Activated CD8-positive, alpha-beta memory T cell treated with anti-CD3 and anti-CD28 coated beads, Interleukin-2, amount 50 U/mL, for 48 hours (primary cell): ENCODE measurements around the gene DHX32.
"Not testable (repeated sequence)": the region's sequence is repeated elsewhere in the genome, so short reads cannot be mapped to it uniquely, and the experiment has no call there.

Experiments
- DNase-seq: peaks from one replicate; pipeline ENCODE4 v3.0.0-alpha.2; 2020

Gene DHX32

DNA sequence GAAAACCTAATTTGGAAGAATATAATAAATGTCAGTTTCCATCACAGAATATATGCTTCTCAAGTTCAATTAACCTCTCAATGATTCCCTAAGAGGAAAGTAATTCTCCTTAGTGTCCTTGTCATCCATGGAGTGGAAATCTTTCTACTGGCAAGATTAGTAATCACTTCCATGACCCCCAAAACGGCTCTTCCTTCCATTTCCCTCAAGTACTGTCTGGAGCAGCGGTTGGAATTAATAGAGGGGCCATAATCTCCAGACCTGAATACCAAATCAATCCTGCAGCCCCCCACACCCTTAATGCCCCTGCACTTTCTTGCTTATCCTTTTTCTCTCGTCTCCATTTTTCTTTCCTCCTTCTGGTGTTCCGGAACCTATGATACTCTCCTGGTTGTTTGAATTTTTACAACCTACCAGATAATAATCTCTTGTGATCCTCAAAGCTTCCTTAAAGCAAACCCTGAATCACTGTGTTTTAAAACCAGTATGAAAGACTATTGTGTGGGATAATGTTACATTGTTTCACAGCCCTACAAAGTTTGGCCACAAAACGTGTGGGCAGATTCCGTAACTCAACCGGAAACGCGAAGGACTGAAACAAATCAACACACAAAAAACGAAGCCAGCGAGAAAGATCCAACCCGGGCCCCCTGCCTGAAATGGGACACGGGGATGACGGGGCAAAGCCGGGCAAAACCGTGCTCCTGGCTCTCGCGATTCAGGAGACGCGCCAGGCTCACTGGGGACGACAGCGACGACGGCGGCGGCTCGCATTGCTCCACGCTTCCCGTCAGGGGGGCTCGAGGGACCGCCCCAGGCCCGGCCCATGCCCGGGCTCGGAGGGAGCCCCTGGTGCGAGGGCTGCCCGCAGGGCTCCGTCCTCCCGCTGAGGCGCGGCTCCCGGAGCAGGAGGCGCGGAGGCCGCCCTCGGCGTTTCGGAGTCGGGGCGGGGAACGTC, 14.3 kb upstream of the DHX32 start:
- DNase-seq = peak; percentile 81

DNA sequence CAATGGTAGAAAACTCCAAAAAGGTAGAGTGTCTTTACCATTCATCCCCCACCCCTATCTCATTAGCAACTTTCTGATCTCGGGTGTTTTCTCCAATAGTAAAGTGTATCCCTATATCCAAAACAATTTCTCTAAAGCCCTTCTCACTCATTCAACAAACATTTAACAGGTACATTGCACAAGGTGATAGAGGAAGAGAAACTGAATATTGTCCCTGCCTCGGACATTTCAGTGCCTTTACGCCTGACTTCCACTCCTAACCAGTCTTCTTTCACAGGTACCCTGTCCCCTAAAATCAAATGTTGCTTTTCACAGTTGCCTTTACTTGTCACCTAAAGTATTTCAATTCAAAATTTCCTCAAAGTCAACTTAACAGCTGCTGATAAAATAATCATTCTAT, 13.1 kb upstream of the DHX32 start:
- DNase-seq = not testable (repeated sequence)

DNA sequence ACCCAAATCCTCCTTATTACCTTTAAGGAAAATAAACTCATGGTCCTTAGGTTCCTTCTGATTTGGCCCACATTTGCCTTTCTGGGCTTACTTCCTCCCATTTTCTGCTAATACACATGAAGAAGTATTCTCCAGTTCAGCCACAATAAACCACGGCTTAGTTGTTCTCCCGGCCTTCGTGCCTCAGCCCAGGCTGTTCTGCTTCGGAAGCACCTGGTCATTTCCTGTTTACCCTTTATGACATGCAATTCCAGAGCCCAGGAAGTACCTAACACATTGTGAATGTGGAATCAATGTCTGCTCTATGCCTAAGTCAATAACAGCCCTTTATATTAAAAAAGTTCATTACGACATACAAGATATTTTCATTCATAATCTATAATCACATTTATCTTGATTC, 11.3 kb upstream of the DHX32 start:
- not testable (repeated sequence) for DNase-seq

DNA sequence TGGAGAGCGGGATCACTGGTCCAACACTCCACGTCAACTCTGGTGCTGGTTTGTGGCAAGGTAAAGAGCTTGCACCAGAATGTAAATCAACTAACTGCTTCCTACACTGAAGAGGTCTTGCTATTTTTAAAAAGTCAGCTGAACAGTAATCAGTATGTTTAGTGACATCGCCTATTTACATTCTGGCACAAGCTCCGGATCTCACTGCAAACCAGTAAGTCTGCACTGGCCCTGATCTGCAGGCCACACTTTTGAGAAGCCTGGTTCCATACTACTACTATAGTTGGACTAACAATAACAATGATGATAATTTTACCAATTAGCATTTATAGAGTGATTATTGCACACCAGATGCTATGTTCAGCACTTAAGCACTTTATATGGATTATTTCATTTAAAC, 8.3 kb upstream of the DHX32 start:
- not testable (repeated sequence) for DNase-seq

DNA sequence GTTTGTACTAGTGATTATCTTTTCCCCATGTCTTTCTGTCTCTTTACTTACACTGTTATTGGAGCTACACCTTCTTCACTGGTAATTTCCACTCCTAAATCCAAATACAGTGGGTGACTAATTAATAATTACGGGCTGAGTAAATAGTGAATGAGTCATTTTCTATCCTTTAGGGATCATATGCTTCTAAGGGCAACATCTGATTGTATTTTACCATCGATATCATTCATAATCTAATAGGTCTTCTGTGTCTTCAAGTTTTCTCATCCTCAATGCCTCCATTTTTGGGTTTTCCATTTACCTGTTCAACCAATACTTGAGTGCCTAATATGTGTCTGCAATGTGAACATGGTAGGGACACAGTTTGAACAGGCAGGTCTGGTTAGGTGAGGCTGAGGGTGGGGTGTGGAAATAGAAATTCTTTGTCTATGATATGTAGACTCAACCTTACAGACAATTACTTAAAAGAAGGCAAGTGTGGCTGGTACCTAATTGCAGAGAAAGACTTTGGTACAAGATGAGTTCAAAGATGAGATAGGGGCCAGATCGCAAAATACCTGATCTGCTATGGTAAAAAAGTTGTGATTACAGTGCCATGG, 5.9 kb upstream of the DHX32 start:
- DNase-seq = no peak

DNA sequence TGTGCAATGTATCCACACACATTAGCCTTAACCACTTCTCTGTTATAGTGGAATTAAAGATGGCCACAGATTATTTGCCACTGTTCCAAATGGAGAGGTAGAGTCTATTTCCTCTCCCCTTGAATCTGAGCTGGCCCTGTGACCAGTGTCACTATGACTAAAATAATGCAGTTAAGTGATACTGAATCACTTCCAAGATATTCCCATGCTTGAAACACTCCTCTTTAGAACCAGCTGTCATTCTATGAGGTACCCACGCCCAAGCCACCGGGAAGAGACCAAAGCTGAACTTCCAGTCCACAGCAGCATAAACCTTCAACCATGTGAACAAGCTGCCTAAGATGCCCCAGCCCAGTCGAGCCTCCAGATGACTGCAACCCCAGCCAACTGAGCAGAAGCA, 2.1 kb upstream of the DHX32 start:
- no peak for DNase-seq

DNA sequence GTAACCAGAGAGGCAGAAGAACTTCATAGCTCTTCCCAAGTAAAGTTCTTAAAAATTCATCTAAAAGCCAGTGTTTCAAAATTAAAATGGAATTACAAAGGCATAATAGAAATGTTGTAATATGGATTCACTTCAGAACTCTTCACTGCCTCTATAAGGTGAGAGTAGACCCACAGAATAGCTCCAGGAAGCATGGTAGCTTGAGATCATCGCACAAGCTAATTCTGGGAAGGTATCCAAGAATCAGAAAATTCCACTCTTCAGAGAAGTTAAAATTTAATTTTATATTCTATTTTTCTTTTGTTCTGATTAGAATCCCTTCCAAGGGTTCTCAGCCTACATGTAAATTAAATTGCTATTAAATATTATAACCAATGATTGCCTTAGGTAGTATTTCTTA, 1.5 kb upstream of the DHX32 start:
- DNase-seq = no peak

DNA sequence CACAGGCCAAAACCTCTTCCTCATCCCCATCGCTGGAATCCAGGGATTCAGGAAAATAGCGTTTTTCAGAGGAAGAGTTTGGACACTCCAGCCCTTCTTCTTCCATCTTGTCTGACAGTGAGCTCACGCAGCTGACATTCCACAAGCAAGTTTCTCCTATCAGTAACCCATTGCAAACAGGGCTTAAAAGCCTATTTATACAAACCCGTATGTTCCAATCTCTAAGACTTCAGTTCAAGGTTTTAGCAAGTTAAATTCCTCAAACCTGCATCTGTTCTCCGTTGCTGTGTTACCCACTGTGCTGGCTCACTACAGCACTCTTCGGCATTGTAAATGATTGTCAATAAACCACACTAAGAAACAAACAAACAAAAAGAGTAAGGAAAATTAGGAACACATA, 373 bp downstream of the DHX32 start:
- no peak for DNase-seq

DNA sequence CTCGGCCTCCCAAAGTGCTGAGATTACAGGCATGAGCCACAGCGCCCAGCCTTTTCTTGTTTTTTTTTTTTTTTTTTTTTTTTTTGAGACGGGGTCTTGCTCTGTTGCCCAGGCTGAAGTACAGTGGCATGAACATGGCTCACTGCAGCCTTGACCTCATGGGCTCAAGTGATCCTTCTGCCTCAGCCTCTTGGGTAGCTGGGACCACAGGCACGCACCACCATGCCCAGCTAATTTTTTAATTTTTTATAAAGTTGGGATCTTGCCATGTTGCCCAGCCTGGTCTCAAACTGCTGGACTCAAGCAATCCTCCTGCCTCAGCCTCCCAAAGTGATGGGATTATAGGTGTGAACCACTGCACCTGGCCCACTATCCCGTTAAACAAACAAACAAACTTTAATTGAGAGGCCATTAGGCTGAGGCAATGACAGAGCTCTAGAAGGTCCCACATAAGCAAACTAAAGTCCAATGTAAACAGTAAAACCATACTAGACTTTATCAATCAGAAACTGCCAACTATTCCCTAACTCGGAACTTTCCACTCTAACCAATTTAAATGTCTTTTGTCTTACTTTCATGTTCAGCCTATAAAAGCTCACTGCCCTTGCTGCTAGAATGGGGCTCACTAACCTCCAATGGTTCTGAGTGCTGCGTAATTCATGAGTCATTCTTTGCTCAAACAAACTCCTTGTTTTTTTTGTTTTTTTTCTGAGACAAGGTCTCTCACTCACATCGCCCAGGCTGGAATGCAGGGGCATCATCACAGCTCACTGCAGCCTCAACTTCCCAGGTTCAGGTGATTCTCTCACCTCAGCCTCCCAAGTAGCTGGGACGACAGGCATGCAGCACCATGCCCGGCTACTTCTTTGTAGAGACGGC, 1.9 kb downstream of the DHX32 start:
- no peak for DNase-seq

DNA sequence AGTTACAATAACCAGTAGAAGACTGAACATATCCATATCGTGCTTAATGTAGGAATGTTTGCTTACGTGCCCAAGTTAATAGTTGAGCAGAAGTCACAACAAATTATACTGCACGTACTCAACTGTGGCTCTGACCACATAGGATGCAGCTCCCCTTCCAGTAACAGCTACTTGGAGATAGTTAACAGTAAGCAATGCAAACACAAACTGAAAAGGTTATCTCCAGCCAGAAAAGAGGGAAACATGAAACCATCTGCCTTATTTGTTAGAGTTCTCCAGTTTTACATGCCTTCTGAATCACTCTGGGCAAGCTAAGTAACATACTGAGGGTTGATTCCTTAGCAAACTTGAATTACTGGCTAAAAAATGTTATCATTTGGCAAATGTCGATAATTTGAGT, 9.8 kb downstream of the DHX32 start:
- no peak for DNase-seq

DNA sequence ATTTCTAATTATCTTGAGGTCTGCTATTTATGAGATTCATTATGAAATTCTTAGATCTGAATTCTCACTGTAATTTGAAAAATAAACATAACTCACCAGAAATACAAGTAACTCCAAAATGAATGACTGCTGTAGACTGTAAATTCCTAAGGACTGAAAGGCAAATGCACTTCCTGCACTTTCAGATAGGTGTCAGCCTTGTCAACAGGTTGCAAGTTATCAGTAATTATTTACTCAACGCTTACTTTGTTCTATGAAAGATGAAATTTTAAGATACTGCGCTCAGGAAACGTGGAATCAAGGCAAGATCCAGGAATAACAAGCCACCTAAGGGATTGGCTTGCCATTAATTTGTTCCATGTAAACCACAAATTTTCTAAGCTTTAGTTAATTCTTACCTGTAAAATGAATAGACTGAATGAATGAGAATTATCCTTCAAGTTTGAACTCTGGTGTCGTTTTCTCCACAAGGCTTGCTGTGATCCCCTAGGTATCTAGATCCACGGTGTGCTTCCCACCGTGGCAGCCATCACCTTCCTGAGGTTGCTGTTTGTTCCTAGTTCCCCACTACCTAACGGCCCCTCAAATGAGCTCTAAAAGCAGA, 12.6 kb downstream of the DHX32 start:
- DNase-seq = no peak

DNA sequence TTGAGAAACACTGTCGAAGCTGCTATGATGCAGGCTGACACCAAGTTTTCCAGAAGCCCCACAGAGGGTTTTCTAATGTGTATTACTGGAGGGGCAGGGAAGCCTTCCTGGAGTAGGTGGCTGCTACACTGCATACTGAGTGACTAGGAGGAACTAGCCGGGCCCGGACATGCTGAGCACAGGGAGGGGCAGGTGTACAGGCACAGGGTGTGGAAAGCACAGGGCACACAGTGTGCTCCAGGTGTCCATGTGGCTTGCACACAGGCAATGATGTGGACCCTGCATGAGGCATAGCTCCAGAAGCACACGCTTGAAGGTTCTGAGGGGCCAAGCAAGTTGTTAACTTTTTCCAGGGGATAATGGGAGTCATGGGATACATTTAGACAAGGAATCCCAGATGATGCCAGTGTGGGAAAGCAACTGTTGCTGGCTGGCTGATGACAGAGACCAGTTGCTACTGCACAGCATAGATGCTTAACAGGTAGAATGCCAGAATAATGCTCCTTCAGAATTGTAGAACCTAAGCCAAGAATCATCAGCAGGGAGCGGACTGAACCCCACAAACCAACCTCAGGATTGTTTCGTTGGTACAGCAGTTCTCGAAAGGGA, 14.6 kb downstream of the DHX32 start:
- no peak for DNase-seq

DNA sequence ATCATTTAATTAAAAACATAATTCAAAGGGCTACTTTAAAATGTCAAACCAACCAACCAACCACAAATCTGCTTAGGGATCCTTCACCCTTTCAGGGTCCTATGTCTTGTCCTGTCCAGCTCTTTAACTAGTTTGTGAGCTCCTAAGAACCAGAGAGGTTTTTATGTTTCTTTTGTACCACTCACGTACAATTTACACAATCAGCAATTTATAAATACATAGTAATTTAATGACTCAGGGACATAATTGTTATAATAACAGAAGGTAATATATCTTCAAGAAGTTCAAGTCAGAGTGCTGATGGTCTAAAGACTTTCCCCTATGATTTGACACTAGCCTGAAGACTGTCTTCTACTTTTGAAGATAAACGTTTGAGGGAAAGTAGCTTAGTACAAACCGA, 16.0 kb downstream of the DHX32 start:
- no peak for DNase-seq

DNA sequence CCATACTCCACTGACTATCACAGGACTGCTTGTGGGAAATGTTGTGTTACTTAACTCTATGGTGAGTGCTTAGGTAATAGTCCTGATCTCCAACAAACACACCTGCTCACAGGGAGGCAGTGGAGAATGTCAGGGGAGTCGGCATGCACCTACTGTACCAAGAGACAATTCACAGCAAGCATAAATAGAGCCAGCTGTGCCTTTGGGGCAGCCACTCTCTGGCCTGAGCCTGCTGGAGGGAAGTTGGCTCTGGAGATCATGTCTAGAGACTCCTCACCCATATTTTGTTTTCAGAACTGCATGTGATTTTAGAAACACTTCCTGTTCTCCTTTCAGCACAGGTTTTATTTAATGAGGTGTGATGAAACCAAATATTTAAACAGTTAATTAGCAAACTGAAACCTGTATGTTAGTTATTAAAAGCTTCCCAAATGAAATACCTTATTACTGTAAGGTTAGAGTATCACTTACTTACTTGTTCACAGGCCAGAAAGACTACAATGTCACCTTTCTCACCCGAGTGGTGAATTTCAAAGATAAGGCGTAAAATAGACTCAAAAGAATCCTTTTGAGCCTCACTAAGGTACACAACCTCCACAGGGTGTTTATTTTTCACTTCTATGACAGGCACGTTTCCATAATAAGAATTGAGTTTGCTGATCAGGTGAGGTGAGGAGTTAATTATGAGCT, 21.8 kb downstream of the DHX32 start:
- DNase-seq = no peak

DNA sequence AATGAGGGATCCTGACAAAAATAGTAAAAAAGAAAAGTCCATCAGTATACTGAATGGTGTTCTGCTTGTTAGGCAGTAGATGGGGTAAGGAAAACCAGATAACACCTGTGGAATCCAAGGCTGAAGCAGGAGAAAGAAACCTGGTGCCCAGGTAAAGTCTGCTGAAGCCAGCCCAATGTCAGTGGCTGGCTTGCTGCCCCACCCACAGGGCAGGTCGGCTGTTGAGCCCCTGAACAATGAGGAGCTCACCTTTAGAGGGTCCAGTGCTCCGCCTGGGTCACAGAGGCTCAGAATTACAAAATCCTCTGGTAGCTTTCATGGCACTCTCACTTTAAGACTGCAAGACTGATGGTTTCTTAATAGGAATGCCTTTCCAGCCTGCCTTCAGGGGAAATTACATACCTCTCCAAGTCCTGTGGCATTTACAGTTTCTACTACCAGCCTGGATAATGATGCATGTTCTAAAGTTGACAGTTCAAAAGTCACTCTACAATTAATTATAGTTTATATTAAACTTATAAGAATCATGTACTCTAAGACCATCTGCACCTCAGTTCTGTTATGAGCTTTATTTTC, 23.8 kb downstream of the DHX32 start:
- no peak for DNase-seq

DNA sequence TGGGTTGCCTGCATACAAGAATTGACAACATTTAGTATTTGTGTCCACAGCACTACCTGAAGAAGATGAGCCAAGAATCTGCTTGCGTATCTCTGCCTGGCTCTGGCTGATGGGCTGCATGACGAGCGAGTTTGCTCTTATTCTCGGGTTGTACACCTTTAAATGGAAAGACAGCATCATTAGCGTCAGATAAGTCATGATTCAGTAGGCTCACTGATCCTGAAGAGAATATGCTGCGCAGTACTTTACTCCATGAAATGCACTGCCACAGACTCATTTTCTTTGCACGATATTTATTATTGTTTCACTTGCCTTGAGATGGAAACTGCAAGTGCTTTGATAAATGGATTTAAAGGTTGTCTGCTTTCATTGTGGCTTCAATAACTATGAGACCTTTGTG, 28.6 kb downstream of the DHX32 start:
- DNase-seq = no peak

DNA sequence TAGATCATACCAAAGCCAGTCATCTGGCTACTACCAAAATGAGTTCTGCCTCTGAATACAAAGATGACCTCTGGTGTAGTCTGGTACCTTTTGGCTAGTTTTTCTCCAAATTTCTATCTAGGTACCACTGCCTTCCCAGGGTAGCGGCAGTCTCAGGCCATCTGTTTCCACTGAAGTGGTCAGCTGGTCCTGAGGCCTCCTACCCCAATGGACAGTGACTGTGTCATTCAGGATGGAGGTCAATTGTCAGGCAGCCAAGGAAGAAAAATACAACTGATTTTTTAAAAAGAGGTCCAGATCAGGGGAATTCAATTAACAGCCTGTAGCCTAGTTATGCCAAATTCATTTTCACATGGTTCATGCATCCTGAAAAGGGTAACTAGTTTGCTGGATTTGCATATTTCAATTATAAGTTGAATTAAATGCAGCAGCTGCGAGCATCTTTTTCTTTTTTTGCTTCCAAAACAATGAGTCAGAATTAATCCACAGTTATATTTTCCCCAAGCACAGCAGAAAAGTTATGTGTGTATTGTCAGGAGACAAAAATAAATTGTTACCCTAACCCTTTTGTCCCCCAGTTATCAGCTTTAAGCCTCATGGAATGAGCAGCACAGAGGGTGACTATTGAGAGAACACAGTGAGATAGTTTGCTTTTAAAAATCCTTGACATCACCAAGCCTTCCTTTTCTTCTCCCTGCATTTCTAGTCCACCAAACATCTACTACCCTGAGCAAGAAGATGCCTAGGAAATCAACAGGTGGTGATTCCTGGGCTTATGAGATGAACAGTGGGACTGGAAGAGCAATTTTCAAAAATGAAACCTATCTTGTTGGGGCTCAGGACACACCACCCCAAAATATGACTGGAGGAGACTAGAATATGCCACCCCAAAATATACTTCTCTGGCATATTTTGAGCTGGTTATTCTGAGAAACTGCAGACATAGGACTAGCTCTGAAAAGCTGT, 30.0 kb downstream of the DHX32 start:
- DNase-seq = no peak

DNA sequence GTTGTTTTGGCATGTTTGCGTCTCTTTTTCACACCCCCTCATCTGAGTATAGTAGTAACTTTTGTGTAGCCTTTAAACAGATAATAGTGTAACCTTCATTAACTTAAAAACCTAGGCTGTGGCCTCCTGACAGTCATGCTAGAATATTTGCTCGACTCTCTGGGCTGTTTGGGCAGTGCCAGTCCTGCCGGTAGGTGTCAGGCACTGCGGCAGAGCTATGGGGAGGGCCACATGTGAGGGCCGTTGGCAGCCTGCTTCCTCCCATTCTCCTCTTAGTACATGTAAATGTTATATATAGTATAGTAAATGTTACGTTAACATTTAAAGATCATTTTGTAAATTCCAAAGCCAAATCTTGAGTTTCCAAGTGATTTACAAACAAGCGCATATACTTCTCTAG, 31.6 kb downstream of the DHX32 start:
- DNase-seq = no peak

DNA sequence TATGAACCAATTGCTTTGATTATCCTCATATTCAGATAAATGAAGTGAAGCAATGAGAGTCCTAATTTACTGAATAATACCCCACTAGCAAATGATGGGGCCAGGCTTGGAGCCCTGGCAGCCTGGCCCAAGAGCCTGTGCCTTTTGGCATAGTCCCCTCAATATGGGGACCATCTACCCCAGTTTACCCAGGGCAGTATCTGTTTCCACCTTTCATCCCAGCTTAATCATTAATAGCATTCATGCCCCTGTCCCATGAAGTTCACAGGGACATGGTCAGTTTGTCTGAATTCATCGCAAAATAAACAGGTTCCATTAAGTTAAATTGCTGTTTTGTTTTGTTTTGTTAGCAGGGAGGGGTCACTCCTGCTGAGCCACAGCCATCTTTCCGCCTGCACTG, 32.2 kb downstream of the DHX32 start:
- no peak for DNase-seq

DNA sequence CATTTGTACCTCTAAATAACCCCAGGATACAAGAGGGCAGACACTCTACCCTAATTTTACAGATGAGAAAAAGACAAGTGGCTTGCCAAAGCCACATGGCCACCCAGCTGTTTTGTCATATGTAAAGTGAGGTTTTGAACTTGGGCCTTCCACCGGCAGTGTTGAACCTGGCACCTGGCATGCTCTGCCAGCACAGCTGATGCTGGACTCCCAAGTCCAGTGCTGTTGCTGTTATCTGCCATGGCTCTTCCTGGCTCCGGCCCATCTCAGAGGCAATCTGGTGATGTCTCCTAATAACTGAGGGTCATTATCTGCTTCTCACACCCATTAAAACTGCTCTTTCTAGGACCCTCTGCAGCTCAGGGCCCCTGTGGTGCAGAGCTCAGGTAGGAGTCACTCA, 32.7 kb downstream of the DHX32 start:
- no peak for DNase-seq
